HG02938 (cell line): ENCODE measurements around the gene RNF227.

ENCODE experiments used
- ATAC-seq: cut with Tn5 transposase; IDR thresholded peaks from one replicate; pipeline ENCODE4 v1.9.1; 2021; ENCODE audit warnings: mild to moderate bottlenecking, moderate library complexity; ENCODE audit not compliant: unreplicated experiment

The RNF227 gene

GRCh38 chr17:7930841-7931631 is 14.9 kb upstream of the RNF227 start:
- no peak for ATAC-seq

- ATAC-seq: no peak
These were observed 13.3 kb upstream of the RNF227 start, which contains the start of gene KCNAB3 for GRCh38 chr17:7929158-7930023. TSS of gene KCNAB3 (minus strand) at chr17:7929856. CDS start at chr17:7929435, 421 bp downstream.

GRCh38 chr17:7927596-7927995 is 11.5 kb upstream of the RNF227 start:
- no peak for ATAC-seq

DNA sequence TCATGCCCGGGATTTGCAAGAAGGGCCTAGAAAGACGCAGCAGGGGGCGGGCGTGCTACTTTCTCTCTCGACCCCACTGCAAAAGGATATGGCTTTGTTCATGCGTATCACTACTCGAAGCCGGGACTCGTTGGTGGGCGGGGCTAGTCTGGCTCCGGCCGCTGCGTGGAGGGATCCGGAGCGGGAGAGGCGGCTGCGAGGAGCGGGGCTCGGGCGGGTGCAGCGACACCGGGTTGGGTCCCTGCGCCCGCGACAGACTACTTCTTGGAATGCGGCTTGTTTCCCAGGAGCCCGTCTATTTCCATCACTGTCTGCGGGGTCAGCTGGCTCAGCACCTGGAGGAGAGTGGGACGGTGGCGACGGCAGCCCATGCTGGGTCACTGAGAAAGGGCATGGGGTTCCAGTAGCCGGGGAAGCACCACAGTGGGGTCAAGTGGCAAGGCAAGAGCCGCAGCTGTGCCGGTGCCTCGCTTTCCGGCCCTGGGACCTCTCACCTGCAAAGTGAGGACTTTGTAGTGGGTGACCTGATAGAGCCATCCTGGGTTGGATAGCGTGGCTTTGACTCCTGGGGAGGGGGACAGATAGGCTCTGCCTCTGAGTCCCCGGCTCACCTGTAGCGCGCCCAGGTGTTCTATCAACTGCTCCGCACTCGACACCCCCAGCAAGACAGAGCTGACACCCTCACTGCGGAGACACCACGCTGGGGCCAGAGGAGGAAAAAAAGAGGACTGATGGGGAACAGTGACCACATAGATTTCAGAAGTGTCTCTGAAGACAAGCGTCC is 6.9 kb upstream of the RNF227 start:
- ATAC-seq: no peak

DNA sequence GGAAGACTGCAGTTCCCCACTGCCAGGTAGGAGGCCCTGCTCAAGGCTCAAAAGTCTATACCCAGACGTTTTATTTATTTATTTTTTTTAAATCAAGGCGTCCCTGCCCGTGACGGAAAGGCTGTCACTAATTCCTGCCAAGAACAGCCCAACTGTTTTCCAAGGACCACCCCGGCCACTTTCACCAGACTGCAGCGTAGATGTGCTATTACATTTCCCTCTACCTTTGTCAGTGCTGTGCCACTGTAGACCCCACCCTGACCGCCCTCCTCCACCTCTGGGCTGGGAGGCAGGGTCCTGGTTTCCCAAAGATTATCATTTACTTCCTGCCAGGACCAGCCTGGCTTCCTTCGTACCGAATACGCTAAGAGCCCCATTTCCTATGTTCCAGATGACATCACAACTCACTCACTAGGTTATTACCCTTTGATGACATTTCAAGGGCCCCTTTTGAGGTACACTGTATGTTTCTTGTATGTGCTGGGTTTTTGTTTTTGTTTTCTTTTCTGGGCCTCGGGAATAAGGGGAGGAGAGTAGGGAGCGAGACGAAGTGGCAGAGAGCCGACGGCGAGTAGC is 6.3 kb upstream of the RNF227 start:
- no peak for ATAC-seq

DNA sequence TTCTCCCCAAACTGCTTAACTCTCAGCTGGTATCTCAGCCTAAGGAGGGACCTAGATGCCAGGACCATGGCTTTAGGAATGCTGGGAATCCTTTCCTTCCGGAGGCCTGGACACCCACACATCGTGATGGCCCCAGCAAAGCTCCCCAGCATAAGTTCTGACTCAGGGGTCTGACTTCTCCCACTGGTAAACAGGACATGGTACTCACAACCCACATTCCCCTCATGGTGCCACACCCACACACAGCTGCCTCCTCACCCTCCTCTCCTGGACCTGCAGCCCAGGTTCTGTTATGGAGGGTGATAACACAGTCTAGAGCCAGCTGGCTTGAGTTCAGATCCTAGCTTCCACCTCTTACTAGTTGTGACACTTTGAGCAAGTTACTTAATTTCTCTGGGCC is 719 bp upstream of the RNF227 start:
- no peak for ATAC-seq

DNA sequence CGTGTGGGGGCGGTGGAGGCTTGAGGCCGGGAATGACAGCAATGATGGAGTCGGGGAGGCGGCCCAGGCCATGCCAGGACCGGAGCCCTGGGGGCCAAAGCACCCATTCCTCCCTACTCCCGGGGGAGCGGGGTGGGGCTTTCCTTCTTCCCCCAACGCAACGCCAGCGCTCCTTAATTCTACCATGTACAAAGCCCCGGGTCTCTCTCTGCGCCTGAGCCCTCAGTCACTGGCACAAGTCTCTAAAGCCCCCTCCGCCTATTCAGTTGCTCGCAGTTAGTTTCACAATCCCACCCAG is 245 bp upstream of the RNF227 start:
- ATAC-seq: no peak

DNA sequence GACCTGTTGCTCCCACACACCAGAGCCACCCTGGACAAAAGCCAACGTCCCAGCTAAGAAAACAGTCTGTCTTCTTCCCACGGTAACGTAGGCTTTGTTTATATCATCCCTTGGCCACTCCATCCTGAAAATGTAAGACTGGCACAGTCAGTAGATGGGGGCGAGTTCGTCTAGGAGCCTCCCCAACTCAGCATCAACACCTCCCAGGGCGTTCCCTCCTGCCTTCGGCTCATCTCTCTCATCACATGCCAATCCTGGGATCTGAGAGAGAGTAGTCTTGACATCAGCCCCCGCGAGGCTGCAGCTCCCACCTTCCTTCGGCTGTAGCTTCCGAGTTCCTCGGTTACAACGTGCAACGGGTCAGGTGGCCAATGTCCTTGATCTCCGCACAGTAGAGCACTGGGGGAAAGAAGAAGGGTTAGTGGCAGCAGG is 894 bp downstream of the RNF227 start:
- peak; percentile 26 for ATAC-seq

DNA sequence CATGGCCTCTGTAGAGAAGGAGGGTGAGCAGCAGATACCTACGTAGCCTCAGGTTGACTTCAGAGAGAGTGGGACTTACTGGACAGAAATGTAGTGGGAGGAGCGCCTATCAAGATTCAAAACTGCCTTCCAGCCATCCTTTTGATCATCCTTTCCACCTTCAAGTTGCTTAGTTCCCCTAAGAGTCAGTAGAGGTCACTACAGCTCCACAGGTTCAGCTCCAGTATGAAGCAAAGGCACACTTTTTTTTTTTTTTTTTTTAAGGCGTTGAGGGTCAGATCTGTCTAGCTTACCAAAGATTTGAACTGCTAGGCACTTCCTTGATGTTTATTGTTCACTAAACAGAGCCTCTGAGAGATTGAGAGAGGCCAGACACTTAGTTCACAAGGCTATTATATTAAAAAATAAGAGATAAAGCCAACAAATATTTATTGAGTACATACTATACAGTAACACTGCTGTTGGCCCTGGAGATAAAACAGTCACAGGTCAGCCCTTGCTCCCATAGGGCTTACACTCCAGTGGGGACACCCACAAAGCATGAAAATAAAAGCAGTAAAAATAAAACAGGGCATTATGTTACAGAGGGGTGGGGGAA is 3.1 kb downstream of the RNF227 start:
- no peak for ATAC-seq

GRCh38 chr17:7911116-7911515 is 5.0 kb downstream of the RNF227 start:
- ATAC-seq: no peak

- no peak for ATAC-seq
These were observed 5.4 kb downstream of the RNF227 start for GRCh38 chr17:7910711-7911110.

DNA sequence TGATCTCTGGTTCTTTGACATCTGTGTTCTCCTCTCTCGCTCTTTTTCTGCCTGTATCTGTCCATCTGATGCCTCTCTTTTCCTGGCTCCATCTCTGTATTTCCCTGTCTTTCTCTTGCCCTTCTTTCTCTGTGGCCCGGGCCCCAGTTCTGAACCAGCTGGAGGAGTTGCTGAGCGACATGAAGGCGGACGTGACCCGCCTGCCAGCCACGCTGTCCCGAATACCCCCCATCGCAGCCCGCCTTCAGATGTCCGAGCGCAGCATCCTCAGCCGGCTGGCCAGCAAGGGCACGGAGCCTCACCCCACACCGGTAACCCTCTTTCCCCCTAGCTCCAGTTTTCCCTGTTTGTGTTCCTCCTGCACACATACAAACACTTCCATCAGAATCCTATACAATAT is 5.8 kb downstream of the RNF227 start:
- no peak for ATAC-seq

DNA sequence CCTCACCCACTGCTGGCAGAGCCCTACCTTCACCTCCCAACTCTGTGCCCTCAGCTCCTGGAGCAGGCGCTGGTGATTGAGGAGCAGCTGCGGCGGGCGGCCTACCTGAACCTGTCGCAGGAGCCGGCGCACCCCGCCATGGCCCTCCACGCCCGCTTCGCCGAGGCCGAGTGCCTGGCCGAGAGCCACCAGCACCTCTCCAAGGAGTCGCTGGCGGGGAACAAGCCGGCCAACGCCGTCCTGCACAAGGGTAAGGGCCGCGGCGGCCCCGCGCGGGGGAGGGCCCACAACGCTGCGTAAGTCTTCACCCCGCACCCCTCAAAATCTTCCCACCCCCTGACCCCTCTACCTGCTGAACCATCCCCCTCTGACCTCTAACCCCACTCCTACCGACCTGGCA is 7.0 kb downstream of the RNF227 start:
- ATAC-seq: no peak

DNA sequence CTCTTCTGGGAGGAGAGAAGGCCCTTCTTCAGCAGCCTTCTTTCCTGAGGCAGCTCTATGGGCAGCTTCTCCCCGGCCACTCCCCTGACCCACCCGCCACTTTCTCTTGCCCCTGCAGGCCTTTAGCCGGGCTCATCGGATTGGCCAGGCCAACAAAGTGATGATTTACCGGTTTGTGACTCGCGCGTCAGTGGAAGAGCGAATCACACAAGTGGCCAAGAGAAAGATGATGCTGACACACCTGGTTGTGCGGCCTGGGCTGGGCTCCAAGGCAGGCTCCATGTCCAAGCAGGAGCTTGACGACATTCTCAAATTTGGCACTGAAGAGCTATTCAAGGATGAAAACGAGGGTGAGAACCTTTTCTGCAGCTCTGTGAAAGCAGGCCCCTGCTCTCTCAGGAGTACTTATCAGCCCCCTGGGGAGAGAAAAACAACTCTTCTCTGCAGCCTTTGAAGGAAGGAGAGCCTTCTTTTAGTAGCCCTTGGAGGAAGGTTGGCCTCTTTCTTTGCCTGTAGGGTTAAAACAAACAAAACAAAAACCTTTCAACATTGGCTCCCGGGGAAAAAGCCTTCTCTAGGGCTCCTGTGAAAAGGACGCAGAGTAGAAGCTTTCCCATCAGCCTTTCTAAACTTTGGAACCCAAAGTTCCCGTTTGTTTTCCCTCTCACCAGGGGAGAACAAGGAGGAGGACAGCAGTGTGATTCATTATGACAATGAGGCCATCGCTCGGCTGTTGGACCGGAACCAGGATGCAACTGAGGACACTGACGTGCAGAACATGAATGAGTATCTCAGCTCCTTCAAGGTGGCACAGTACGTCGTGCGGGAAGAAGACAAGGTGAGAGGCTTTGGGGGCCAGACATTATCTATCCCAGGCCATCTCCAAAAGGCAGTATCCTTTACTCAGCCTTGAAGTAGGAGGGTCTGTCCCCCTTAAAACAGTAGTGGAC is 12.7 kb downstream of the RNF227 start:
- ATAC-seq: no peak

DNA sequence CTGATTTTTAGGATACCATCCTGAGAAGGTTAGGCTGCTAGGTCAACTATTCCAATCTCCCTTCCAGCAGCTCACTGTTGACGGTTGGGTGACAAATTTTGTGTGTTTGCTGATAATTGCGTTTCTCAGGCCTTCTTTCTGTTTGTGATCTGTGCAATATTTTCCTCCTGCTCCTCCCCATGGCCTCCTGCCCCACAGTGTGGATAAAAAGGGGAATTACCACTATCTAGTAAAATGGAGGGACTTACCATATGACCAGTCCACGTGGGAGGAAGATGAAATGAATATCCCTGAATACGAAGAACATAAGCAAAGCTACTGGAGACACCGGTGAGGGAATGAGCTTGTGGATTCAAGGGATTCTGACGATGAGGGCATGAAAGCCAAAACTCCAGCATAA is 18.3 kb downstream of the RNF227 start:
- ATAC-seq: no peak

GRCh38 chr17:7897090-7897489 is 19.0 kb downstream of the RNF227 start:
- ATAC-seq: no peak

DNA sequence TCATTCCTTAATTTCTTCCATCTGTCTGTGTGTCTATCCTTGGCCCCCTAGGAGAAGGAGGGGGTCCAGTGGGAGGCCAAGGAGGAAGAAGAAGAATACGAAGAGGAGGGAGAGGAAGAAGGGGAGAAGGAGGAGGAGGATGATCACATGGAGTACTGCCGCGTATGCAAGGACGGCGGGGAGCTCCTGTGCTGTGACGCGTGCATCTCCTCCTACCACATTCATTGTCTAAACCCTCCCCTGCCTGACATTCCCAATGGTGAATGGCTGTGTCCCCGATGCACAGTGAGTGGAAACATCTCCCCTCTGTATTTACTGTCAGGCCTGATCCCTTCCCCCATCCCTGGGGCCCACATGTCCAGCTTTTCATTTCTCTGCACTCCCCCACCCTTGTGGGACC is 21.2 kb downstream of the RNF227 start:
- no peak for ATAC-seq

DNA sequence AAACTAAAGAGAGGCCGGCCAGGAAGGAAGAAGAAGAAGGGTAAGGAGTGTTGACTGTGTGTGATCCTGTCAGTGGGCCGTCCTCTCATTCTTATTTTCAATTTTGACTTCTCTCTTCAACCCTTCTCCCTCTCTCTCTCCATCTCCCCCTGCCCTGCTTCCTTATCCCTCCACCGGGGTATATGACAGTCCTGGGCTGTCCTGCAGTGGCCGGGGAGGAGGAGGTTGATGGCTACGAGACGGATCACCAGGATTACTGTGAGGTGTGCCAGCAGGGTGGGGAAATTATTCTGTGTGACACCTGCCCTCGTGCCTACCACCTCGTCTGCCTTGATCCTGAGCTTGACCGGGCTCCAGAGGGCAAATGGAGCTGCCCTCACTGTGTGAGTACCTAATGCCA is 21.9 kb downstream of the RNF227 start:
- no peak for ATAC-seq

DNA sequence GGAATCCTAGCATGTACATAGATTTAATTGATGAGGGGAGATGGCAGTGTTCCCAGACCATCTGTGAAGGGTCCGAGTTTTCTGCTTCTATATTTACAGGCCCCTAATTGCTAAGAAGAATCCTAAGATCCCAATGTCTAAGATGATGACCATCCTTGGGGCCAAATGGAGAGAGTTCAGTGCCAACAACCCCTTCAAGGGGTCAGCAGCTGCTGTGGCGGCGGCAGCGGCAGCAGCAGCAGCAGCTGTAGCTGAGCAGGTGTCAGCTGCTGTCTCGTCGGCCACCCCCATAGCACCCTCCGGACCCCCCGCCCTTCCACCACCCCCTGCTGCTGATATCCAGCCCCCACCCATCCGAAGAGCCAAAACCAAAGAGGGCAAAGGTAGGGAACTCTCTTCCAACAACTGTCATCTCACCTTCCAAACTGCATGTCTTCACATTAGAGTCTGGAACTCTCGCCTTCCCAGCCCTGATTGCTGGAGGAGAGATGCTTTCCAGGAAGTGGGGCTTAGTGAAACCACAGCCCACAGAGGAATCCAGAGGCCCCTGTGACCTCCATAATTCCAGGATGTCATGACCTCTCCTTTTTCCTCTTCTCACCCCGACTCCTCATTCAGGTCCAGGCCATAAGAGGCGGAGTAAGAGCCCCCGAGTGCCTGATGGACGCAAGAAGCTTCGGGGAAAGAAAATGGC is 22.8 kb downstream of the RNF227 start:
- no peak for ATAC-seq
